ENCODE measurements around the gene BRDT.

BRDT gene

DNA sequence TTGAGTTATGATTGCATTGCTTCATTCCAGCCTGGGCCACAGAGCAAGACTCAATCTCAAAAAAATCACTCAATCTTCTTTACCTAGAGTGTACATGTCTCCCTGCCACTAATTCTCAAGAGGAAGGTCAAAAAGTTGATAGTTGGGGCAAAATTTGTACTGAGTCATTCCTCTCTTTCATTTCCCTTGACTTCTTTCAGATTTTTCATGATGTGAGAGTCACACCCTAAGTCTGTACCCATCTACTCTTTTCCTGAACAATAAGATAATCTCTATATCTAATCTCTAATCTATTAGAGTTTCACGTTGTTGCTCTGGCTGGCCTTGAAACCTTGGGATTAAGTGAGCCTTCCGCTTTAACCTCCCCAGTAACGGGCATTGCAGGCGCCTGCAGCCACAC, 1.1 kb upstream of the BRDT start:
- TF ChIP-seq ZBTB7A (IDR thresholded peaks at IDR 0.05; ENCODE audit: low read depth) (no peak), CREB1 (IDR thresholded peaks at IDR 0.05; ENCODE audit: low read depth) (no peak), EGR1 (IDR thresholded peaks at IDR 0.05) (no peak), TAF1 (IDR thresholded peaks at IDR 0.05; ENCODE audit: low read depth) (no peak), FOXM1 (IDR thresholded peaks at IDR 0.05; ENCODE audit: borderline replicate concordance, low read depth) (no peak), CEBPB (IDR thresholded peaks at IDR 0.05) (no peak), EP300 (IDR thresholded peaks at IDR 0.05; ENCODE audit: borderline replicate concordance) (no peak), YY1 (IDR thresholded peaks at IDR 0.05; ENCODE audit: low read depth) (no peak)
- TF ChIP-seq, protein P1, sequence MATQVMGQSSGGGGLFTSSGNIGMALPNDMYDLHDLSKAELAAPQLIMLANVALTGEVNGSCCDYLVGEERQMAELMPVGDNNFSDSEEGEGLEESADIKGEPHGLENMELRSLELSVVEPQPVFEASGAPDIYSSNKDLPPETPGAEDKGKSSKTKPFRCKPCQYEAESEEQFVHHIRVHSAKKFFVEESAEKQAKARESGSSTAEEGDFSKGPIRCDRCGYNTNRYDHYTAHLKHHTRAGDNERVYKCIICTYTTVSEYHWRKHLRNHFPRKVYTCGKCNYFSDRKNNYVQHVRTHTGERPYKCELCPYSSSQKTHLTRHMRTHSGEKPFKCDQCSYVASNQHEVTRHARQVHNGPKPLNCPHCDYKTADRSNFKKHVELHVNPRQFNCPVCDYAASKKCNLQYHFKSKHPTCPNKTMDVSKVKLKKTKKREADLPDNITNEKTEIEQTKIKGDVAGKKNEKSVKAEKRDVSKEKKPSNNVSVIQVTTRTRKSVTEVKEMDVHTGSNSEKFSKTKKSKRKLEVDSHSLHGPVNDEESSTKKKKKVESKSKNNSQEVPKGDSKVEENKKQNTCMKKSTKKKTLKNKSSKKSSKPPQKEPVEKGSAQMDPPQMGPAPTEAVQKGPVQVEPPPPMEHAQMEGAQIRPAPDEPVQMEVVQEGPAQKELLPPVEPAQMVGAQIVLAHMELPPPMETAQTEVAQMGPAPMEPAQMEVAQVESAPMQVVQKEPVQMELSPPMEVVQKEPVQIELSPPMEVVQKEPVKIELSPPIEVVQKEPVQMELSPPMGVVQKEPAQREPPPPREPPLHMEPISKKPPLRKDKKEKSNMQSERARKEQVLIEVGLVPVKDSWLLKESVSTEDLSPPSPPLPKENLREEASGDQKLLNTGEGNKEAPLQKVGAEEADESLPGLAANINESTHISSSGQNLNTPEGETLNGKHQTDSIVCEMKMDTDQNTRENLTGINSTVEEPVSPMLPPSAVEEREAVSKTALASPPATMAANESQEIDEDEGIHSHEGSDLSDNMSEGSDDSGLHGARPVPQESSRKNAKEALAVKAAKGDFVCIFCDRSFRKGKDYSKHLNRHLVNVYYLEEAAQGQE (IDR thresholded peaks at IDR 0.05; ENCODE audit: low read depth), result no peak
- TF ChIP-seq, protein P2, sequence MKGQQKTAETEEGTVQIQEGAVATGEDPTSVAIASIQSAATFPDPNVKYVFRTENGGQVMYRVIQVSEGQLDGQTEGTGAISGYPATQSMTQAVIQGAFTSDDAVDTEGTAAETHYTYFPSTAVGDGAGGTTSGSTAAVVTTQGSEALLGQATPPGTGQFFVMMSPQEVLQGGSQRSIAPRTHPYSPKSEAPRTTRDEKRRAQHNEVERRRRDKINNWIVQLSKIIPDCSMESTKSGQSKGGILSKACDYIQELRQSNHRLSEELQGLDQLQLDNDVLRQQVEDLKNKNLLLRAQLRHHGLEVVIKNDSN (IDR thresholded peaks at IDR 0.05), result no peak

DNA sequence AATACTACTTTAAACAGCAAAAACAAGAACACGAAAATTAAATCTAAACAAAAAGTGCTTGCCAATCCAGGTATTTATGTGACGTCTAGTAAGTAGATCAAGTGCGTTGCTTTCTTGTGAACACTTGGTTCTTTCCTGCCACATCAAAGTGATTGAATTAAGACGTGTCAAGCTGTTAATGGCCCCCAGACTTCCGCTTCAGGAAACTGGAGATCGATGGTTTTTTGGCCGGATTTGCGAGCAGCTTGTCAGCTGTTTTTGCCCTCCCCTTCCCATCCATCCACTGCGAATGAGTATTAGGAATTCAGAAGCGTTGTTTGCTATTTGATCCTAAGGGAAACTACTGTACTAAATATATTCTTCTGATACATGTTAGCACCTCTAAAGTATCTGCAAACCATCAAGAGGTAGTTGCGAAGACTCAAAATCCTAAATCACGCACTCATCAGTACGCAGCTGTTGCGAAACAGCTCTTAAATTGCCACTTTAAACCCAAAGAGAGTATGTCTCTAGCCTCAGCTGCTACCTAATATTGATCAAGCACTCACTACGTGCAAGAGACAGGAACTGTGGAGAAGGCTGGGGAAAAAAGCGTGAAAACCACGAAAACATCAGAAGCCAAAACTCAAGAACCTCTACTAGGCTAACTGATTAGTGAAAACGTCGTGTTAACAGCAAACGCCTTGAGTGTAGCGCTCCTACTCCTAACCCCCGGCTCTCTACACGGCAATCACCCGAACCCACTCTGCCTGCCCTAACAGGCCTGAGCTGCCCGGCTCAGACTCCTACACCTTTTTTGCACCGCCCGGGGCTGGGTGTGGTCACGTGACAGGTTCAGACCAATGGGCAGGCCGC, 473 bp upstream of the BRDT start:
- TF ChIP-seq, protein P1 (IDR thresholded peaks at IDR 0.05; ENCODE audit: low read depth), result no peak
- TF ChIP-seq, protein P3, sequence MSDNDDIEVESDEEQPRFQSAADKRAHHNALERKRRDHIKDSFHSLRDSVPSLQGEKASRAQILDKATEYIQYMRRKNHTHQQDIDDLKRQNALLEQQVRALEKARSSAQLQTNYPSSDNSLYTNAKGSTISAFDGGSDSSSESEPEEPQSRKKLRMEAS (IDR thresholded peaks at IDR 0.05), result no peak
- TF ChIP-seq, protein P2 (IDR thresholded peaks at IDR 0.05), result no peak
- TF ChIP-seq TEAD4 (IDR thresholded peaks at IDR 0.05) (no peak), EP300 (IDR thresholded peaks at IDR 0.05; ENCODE audit: borderline replicate concordance) (no peak), TCF12 (IDR thresholded peaks at IDR 0.05; ENCODE audit: low read depth) (no peak), RAD21 (IDR thresholded peaks at IDR 0.05; ENCODE audit: low read depth) (no peak), EGR1 (IDR thresholded peaks at IDR 0.05) (no peak), CEBPB (IDR thresholded peaks at IDR 0.05) (no peak), NFIC (IDR thresholded peaks at IDR 0.05) (no peak), TAF1 (IDR thresholded peaks at IDR 0.05; ENCODE audit: low read depth) (no peak), ZBTB7A (IDR thresholded peaks at IDR 0.05; ENCODE audit: low read depth) (no peak)

DNA sequence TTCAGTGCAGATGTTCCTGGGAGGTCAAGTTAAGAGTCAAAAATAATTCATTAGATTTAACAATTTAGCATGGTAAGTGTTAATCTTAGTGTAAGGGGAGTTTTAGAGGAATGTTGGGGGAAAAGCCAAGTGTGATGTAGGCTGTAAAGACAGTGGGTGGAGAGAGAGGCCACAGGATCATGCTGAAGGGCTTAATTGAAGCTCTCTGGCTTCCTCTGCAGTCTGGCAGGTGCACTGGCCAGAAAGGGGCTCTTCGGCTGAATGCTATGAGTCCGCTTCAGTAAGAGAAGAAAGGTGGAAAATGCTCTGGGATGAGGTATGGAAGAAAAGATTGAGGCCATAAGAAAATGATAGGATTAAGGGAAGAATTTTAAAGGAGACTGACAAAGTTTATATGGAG, 3.0 kb downstream of the BRDT start:
- TF ChIP-seq, protein P2 (IDR thresholded peaks at IDR 0.05), result no peak
- TF ChIP-seq, protein P3 (IDR thresholded peaks at IDR 0.05), result no peak
- no peak for TF ChIP-seq CEBPB (IDR thresholded peaks at IDR 0.05)
- no peak for TF ChIP-seq EP300 (IDR thresholded peaks at IDR 0.05; ENCODE audit: borderline replicate concordance)
- TF ChIP-seq TAF1 (IDR thresholded peaks at IDR 0.05; ENCODE audit: low read depth), result no peak
- no peak for TF ChIP-seq EGR1 (IDR thresholded peaks at IDR 0.05)
- no peak for TF ChIP-seq FOXM1 (IDR thresholded peaks at IDR 0.05; ENCODE audit: borderline replicate concordance, low read depth)
- no peak for TF ChIP-seq YY1 (IDR thresholded peaks at IDR 0.05; ENCODE audit: low read depth)
- no peak for TF ChIP-seq TCF12 (IDR thresholded peaks at IDR 0.05; ENCODE audit: low read depth)
- TF ChIP-seq ZBTB7A (IDR thresholded peaks at IDR 0.05; ENCODE audit: low read depth), result no peak
- TF ChIP-seq NFIC (IDR thresholded peaks at IDR 0.05), result no peak
- TF ChIP-seq CREB1 (IDR thresholded peaks at IDR 0.05; ENCODE audit: low read depth), result no peak
- TF ChIP-seq RAD21 (IDR thresholded peaks at IDR 0.05; ENCODE audit: low read depth), result no peak
- no peak for TF ChIP-seq TEAD4 (IDR thresholded peaks at IDR 0.05)
- TF ChIP-seq, protein P1 (IDR thresholded peaks at IDR 0.05; ENCODE audit: low read depth), result no peak
